ENCODE results near the gene PRDM13.

The PRDM13 gene

DNA sequence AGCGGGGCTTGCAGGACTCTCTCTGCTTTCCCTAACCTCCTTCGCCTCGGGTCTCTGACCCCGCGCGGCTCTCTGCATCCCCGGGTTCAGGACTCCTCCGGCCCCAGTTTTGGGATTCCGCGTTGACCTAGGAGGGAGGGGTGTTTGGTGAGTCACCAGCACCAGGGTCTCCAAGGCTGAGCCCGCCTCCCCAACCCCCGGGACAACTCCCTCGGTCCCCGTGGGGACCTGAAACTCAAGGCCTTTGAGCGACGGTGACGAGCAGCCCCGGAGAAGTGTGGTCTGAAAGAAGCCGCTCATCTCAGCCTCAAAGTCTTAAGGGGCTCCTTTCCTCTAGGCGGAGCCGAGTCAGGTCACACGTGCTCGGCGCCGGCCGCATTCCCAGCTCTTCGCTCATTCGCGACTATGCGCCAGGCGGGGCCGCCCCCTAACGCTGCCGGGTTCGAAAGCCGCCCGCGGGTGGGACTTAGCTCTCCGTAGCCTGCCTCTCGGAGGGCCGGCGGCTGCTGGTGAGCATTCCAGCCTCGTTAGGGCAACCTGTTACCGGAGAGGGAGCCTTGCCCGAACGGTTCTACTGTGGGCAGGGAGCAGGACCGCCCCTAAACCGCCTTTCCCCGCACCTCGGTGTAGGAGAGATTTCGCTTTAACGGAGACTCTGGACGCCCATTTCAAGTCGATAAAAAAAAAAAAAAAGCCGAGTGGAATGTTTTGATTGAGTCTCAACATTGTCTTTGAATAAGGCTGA is 3.0 kb upstream of the PRDM13 start:
- DNase-seq (ENCODE audit: low read depth in 4 of 4, low spot score in 1 of 4): no peak

DNA sequence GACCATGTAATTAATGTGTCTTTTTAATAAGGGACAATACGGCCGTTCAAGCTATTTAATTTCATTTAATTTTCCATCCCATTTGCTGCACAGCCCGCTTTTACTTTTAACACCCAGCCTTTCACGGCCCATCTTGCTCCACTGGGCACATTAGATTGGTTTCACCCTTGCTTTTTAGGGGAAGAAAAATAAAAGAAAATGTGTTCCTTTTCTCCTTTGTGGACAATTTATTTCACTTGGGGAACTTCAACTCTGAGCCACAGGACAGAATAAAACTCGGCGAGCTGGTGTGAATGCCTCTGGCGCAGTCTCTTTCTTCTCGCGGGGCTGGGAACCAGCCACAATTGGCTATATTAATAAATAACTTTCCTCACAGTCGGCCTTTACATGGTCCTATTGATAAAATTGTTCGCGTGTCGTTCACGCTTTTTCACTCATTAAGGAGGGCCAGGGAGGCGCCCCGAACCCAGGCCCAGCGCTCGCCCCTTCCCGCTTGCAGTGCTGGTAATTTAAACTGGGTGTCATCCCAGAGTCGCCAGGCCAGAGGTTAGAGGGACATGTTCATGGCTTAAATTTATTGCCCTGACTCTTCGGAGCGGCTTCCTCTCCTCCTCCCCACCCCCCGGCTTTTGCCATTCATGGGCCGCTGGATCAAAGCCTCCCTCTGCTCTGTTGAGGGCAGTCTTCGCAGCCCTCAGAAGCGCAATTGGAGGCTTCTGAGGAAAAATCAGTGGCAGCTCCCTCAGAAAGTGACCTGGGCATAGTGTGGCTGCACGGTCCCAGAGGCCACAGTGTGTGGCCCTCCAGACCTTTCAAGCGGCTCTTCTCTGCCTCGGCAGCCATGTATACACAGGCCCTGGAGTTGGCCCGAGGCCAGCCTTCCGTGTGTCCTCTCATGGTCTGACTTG is 2.2 kb upstream of the PRDM13 start:
- no peak for DNase-seq (ENCODE audit: low read depth in 4 of 4, low spot score in 1 of 4)

DNA sequence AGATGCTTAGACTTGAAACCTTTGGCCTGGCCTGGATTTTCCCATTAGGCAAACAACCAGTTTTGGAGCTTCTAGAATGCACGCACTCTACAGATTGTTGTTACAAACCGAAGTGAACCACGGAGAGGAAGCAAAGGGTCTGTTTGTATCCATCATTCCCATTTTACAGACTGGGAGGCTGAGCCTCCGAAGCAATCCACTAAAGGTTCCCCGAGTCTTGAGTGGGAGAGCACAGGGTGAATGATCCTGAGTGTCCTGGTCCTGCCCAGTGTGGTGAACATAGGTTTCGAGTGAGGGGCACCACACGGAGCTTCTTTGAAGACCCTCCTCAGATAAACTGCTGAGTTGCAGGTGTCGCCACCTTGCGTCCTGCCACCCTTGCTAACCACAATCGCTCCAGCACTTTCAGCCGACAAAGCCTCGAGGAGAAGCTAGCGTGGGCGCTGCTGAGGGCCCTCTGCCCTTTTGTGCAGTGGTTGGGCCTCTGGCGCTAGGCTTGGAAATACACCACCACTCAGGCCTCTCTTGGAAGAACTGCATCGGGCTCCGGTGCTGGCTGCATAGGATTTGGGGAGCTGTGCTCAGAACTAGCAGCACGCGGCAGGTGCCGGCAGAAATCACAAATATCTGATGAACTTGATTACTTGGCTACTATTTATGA is 1.4 kb upstream of the PRDM13 start:
- DNase-seq (ENCODE audit: low read depth in 4 of 4, low spot score in 1 of 4): no peak

DNA sequence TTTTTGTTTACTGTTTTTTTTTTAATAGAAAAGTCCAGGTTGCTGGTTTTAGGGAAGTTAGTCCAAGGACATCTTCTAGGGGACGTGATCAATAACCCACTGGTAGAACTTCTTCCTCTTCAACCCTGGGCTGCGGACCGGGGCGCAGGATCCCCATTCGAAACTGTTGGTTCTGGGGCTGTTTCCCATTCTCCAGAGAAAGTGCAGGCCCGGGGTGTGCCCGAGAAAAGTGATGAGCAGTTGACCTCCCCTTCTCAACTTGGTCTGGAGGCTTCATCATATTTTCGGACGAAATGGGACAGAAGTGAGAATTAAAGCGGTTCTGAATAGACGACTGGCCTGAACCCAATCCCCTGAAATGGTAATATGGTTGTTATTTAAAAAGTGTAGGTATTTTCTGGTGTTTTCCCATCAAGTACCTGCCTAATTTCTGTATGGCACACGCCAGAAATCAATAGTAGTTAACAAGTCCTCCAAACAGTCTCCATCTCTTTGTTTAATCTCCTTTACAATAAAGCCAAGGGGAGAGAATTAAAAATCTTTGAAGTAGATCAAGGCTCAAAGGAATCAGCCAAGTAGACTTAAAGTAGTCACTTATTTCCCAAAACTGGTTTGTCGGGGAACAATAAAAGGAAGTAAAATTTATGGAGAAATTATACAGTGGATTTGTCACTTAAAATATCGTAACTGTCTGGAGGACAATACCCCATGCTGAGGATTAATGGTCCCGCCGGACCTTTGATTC is 550 bp upstream of the PRDM13 start:
- no peak for DNase-seq (ENCODE audit: low read depth in 4 of 4, low spot score in 1 of 4)

DNA sequence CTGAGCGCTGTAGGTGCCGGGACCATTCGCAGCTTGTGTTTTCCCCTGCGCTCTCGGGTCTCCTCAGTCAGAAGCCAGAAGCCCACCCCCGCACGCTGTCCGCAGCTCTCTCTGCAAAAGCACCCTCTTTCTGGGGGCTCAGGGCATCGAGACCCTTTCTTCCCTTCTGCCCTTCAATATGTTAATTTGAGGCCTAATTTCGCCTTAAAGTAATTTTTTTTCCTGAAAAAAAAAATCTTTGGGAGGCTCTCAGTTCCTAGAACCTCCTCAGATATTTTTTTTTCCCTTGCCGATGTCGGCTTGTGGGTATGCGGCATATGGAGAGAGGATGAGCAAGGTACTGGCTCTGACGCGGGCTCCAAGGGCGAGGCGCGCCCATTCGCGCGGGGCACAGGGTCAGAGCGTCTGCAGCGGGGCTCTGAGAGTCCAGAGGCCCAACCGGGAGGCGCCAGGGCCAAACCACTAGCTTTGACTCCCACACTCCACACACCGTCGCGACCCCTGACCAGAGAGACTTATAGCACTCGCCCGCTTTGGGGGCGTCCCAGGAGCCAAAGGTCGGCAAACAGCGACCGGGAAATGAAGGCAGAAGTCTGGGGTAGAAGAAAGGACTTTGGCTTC is 893 bp downstream of the PRDM13 start:
- no peak for DNase-seq (ENCODE audit: low read depth in 4 of 4, low spot score in 1 of 4)

DNA sequence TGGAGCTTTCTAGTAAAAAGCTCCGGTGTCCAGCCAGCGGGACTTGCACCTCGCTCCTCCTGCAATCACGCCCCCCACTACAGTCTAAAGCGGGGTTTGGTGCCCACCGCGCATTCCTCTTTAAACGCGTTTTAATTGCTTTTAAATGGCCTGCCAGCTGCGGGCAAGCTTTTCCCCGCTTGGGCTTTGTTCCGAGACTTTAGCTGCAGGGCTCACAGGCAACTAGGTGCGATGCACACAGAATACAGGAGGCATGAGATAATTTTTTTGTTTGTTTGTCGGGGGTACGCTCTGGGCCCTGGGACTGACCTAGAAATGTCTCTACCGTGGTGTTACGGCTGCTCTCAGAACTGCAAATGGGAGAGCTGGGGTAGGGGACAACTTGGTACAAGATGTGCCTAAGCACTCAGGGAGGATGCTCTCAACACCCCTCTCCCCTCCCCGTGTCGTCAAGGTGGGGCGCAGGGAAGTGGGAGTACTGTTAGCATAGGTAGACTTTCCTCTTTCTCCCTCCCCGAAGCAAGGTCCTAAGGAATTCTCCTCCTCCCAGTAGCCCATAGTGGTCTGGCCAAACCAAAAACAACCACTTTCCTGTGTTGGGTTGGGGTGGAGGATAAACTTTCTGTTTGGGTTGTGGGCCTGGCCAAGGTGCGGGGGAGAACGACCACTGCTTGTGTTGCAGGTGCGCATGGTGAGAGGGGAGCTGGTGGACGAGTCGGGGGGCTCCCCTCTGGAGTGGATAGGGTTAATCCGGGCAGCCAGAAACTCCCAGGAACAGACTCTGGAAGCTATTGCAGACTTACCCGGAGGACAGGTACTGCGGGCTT is 1.6 kb downstream of the PRDM13 start:
- no peak for DNase-seq (ENCODE audit: low read depth in 4 of 4, low spot score in 1 of 4)

DNA sequence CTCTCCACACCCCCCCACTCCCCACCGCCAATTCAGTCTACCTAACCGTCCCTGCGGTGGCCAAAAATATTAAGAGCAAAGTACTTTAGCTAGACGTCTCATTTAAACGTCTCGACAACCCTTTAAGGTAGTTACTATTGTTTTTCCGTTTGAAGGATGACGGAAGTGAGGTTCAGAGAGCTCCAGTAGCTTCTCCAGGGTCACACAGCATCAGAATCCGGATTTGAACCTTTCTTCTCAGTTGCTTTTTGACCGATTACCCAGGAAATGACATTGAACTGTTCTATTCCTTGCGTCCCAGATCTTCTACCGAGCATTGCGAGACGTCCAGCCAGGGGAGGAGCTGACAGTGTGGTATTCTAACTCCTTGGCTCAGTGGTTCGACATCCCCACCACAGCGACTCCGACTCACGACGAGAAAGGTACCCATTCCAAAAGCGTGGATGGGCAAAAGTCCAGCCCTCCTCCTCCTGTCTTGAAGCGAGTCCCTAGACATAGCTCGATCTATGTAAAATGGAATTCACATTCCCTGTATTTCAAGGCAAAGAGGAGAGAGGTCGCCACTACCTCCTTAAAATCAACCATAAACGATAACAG is 2.4 kb downstream of the PRDM13 start:
- no peak for DNase-seq (ENCODE audit: low read depth in 4 of 4, low spot score in 1 of 4)

DNA sequence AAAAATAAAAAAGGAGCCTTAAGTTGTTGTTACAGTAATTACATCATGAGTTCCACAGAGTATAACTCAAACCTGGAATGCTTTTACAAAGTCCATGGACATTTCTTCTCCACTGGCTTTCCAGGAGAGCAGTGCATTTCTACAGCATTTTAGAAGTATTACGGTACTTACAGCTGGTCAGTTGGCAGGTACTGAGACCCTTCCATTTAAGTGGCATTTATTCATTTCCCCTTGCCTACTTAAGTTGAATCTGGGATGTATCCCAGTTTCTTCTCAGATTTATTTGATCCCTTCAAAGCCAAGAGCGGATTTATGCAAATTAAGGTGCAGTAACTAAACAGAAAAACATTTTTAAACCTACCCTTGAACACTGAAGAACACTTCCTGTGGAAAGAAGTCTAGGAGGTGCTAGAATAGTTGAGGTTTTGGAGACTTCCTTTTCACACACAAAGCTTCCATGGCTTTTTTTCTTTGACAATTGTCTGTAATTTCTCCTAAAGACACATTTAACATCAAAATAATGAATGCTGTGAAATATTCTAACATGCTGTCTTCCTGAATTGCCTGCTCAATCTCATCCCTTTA is 3.4 kb downstream of the PRDM13 start:
- no peak for DNase-seq (ENCODE audit: low read depth in 4 of 4, low spot score in 1 of 4)

DNA sequence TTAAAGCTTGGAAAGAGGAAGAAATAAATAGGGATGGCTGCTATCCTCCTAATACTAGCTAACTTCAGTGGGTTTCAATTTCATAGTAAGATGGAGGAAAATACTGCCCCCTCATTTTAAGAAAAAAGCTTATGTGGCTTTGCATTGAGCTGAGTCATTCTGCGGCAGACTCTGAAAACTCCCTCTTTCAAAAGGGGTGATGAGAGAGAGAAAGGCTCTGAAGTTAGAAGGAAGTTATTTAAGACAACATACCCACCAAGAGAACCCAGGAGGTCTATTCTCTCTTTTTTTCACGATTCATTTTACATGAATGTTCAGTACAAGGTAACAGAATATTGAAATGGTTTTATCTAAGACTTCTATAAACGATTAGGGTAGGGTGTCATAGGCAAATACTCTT is 4.5 kb downstream of the PRDM13 start:
- DNase-seq (ENCODE audit: low read depth in 4 of 4, low spot score in 1 of 4): no peak

DNA sequence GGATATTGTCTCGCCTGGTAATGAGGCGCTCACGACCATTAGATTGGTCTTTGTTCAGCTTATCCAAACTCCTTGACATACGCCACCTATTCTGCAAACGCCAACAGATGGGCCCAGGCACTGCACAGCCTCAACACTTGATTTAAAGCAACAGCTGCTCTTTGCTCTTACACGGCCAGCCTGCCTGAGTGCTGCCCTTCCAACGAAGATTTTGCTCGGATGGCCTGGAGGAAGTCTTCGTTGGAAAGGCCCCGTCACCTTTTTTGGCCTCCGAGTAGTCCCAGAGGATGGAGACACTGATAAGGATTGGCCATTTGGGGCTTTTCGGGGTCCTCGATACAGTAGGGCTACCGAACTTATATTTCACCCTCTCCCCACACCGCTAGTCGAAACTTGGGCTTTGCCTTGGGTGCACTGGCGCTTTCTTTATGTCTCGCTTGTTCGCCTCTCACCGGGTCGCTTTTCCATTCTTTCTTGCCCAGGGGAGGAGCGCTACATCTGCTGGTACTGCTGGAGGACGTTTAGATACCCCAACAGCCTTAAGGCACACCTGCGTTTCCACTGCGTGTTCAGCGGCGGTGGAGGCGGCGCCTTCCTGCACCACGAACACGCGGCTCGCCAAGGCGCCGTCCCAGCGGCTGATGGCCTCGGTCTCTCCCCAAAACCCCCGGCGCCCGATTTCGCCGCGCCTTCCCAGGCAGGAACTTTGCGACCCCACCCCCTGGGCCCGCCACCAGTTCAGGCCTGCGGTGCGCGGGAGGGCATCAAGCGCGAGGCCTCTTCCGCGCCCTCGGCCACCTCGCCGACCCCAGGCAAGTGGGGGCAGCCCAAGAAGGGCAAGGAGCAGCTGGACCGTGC is 6.1 kb downstream of the PRDM13 start:
- no peak for DNase-seq (ENCODE audit: low read depth in 4 of 4, low spot score in 1 of 4)

DNA sequence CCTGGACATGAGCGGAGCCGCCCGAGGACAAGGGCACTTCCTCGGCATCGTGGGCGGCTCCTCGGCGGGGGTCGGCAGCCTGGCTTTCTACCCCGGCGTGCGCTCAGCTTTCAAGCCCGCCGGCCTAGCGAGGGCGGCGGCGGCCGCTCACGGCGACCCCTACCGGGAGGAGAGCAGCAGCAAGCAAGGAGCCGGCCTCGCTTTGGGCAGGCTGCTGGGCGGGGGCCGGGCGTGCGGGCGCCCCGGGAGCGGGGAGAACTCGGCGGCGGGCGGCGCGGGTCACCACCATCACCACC is 6.7 kb downstream of the PRDM13 start:
- DNase-seq (ENCODE audit: low read depth in 4 of 4, low spot score in 1 of 4): no peak

DNA sequence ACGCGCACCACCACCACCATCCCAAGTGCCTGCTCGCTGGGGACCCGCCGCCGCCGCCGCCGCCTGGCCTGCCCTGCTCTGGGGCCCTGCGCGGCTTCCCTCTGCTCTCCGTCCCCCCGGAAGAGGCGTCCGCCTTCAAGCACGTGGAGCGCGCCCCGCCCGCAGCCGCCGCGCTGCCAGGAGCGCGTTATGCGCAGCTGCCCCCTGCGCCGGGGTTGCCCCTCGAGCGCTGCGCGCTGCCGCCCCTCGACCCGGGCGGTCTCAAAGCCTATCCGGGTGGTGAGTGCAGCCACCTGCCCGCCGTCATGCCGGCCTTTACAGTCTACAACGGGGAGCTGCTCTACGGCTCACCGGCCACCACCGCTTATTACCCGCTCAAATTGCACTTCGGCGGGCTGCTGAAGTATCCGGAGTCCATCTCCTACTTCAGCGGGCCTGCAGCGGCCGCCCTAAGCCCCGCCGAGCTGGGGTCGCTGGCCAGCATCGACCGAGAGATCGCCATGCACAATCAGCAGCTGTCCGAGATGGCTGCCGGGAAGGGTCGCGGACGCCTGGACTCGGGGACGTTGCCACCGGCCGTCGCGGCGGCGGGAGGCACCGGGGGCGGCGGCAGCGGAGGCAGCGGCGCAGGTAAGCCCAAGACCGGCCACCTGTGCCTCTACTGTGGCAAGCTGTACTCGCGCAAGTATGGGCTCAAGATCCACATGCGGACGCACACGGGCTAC is 7.2 kb downstream of the PRDM13 start:
- no peak for DNase-seq (ENCODE audit: low read depth in 4 of 4, low spot score in 1 of 4)

DNA sequence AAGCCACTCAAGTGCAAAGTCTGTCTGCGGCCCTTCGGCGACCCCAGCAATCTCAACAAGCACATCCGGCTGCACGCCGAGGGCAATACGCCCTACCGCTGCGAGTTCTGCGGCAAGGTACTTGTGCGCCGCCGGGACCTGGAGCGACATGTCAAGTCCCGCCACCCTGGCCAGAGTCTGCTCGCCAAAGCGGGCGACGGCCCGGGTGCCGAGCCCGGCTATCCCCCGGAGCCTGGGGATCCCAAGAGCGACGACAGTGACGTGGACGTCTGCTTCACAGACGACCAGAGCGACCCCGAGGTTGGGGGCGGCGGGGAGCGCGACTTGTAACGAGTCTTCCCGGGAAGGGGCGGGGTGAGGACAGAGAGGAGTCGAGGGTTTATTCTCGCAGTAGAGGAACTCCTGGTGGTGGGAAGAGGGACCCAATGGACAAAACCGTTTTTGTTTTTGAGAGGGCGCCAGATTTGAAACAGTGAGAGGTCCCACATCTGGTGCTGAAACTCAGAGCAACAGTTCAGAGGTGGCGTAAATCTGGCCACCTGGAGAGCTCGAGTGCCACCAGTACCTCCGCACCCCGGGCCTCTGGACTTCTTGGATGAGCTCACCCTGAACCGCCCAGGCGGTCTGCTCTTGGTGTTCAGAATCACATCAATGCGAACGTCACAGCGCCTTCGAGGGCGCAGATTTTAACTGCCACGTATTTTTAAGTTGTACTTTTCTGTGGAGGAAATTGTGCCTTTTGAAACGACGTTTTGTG is 8.0 kb downstream of the PRDM13 start:
- DNase-seq (ENCODE audit: low read depth in 4 of 4, low spot score in 1 of 4): no peak

DNA sequence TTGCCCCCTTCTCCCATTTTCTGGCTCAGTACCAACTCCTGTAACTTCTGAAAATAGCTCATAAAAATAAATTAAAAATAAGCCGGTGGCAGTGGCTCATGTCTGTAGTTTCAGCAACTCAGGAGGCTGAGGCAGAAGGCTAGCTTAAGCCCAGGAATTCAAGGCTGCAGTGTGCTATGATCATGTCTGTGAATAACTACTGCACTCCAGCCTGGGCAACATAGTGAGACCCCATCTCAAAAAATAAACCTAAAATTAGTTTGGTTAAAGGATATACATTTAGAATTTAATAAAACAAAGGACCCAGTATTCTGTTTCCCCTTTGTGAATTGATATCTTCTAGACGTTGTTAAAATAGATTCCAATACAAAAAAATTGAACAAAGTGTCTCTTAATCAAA is 10.5 kb downstream of the PRDM13 start:
- no peak for DNase-seq (ENCODE audit: low read depth in 4 of 4, low spot score in 1 of 4)

DNA sequence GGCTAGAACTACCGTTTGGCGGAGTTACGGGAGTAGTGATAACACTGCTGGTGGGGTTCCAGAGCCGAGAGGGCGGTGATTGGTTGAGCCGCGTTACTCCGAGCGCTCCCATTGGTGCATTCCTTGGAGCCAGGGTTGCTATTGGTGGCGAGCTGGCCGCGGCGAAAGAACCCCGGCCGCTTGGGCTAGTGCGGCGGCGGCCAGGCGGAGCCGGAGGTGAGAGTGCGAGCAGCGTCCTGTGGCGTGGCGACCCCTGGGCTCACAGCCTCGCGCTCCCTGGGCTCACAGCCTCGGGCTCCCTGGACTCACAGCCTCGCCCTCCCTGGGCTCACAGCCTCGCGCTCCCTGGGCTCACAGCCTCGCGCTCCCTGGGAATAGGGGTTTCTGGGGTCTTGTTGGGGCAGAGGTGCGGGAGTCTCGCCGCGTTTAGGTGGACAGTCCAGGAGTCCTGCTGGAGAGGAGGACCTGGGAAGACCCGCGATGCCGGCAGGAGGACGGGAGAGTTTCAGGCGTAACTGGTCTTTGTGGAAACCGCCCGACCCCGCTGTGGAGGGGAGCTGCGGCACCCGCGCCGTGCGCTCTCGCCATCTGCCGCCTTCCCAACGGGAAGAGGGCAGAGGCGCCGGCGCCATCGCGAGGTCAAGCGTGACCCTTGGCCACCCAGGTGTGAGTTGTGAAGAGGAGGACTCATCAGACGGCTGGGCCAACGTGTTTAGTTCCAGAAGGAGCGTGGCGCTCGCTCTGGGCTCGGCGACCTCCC is 12.2 kb downstream of the PRDM13 start:
- no peak for DNase-seq (ENCODE audit: low read depth in 4 of 4, low spot score in 1 of 4)

DNA sequence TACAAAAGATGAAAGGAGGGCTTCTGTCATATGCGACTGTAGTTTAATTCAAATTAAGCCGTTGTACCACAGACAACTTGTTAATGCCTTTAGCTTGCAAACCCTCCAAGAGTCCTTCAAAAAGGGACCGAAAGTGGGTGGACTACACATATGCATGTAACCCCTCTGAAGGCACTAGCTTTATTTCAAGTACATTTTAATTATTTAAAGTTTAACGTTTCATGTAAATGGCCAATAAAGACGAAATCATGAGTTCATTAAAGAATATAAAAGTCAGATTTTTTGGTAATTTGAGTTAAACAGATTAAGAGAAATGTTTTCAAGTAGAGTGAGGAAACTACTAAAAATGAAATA is 12.8 kb downstream of the PRDM13 start:
- no peak for DNase-seq (ENCODE audit: low read depth in 4 of 4, low spot score in 1 of 4)

Data from stimulated activated CD4-positive, alpha-beta T cell treated with anti-CD3 and anti-CD28 coated beads, Interleukin-1b, Interleukin-23, amount 100 ng/mL, for 24 hours (primary cell).